VCaP (cell line): ENCODE results near the gene CHRNB4.

Experiments used
- H3K27ac ChIP-seq: fragments of 450-650 bp; 2 replicates; pipeline ENCODE4 v1.5.1; 2017
- TF ChIP-seq, protein P1 (sequence below): fragments of 450-650 bp; conservative IDR thresholded peaks from 2 replicates; pipeline ENCODE4 v1.5.1; 2017; ENCODE audit warnings: mild to moderate bottlenecking, moderate library complexity

The CHRNB4 gene

GRCh38 chr15:78624651-78625590 lies 16.1 kb downstream of the CHRNB4 start:
- TF ChIP-seq, protein P1, sequence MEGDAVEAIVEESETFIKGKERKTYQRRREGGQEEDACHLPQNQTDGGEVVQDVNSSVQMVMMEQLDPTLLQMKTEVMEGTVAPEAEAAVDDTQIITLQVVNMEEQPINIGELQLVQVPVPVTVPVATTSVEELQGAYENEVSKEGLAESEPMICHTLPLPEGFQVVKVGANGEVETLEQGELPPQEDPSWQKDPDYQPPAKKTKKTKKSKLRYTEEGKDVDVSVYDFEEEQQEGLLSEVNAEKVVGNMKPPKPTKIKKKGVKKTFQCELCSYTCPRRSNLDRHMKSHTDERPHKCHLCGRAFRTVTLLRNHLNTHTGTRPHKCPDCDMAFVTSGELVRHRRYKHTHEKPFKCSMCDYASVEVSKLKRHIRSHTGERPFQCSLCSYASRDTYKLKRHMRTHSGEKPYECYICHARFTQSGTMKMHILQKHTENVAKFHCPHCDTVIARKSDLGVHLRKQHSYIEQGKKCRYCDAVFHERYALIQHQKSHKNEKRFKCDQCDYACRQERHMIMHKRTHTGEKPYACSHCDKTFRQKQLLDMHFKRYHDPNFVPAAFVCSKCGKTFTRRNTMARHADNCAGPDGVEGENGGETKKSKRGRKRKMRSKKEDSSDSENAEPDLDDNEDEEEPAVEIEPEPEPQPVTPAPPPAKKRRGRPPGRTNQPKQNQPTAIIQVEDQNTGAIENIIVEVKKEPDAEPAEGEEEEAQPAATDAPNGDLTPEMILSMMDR = no peak
- H3K27ac ChIP-seq = no peak overlapping the region

DNA sequence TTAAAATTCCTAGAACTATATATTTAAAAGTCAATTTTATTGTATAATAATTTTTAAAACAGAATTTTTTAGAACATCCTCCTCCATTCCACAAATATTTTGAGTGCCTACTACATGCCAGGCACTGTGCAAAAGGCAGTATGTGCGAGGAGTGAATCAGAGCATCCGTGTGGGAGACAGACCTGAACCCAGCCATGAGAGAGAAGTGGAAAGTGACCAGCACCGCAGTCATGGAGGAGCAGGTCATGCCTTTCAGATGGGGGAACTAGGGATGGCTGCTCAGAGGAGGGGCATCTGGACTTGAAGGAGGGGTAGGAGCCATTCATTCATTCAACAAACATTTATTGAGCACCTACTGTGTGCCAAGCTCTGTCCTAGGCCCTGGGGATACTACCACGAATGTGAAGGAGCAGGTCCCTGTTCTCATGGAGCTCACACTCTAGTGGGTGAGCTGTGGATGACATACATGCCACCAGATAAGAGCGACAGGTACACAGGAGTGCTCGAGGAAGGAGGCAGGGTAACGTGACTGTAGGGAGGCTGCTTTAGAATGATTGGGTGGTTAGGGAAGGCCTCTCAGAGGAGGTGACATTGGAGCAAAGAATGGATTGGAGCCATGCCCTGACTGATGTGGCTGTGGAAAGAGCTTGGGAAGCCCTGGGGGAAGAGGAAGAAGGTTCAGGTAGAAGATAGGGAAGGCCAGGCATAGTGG lies 17.1 kb downstream of the CHRNB4 start:
- no peak overlapping the region for H3K27ac ChIP-seq

DNA sequence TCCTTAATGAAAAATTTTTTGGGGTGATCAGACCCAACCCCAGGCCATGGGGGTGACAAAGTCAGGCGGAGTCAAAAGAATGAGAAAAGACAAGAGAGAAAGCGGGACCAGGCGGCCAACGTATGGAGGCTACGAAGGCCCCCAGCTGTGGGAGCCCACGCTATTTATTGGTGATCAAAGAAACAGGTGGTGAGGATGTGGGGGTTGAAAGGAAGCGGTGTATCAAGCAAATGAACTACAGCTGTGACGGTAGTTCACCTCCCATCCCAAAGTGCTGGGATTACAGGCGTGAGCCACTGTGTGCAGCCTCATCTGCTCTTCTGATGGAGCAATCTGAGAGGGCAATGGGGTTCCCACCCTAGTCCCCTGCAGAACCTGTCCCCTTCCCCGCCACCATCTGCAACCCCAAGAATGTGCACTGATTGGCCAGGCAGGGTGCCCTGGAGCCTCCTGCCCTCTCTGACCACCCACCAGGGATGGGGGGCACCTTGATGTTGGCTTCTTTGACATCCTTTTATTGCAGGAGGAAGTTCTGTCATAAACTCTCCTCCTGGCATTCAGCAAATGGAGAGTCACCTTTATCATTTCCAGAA lies 19.1 kb downstream of the CHRNB4 start:
- H3K27ac ChIP-seq = no peak overlapping the region
- TF ChIP-seq, protein P1 = no peak

More for the DNA sequence above, 17.1 kb downstream of the CHRNB4 start:
- TF ChIP-seq, protein P1 = no peak

DNA sequence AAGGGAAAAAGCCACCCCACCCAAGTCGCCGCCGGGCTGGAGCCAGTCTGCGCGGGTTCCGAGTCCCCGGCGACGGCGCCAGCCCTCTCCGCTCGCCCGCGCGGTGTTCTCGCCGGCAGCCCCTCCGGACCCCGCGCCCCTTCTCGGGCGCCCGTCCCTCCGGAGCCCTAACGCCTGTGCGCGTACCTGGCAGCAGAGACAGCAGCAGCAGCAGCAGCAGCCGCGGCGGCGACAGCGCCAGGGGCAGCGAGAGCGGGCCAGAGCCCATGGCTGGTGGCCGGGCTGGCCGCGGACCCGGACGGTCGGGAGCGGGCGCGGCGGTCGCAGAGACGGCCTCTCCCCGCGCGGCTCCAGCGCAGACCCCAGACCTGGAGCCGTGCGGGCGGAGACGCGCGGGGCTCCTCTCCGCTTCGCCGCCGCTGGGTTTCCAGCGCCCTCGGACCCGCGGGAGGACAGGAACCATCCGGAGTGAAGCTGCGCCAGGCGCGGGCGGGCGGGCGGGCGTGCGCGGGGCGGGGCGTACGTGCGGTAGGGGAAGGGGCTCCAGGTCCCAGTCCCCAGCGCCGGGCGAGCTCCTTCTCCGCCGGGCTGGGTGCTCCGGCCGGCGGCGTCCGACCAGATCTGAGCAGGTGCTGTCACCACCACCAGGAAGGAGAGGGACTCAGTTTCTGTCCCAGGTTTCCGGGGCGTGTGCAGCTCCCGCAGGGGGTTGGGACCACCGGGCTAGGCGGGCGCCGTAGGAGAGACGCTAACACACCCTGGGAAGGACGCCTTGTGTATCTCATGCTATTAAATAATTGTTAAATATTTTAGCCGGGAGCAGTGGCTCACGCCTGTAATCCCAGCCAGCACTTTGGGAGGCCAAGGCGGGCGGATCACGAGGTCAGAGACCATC lies 20.2 kb downstream of the CHRNB4 start, which contains the start of gene CHRNA3:
TSS of gene CHRNA3 (minus strand) at position 470 of the 895 bp plus-strand sequence. CDS start at position 268, 202 bp downstream.
- TF ChIP-seq, protein P1 = no peak
- H3K27ac ChIP-seq = no peak within 1 kb of the TSS; the same call in 1 of the 2 replicates

DNA sequence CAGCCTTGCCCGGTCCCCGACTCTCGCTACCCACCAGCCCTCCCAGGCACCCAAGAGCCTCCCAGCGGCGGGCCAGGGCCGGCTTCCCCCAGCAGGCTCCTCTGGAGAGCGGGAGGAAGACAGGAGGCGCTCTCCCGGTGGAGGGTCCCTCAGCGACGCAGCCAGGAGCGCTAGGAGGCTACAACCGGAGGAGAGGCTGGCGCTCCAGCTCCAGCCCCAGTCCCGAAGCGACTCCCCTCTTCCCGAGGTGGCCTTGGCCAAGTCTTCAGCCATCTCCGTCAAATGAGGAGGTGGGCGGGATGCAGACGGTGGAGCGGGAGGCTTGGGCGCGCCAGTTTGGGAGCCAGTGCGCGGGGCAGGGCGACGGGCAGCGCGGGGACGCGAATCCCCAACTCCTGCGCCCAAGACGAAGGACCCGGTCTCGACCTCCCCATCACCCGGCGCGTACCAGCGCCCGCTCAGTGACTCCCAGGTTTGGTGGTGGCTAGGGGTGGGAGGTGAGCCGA lies 20.9 kb downstream of the CHRNB4 start:
- no peak overlapping the region; the same call in 1 of the 2 replicates for H3K27ac ChIP-seq
- TF ChIP-seq, protein P1 = peak; percentile 49

GRCh38 chr15:78619022-78619950 lies 21.7 kb downstream of the CHRNB4 start:
- H3K27ac ChIP-seq = no peak overlapping the region
- TF ChIP-seq, protein P1 = no peak
